Endothelial cell of umbilical vein (primary cell): ENCODE results near the gene IQSEC3. TPM values are rescaled to one million over a fixed set of nuclear protein-coding genes. Genes with fewer than 3 reads are reported as not detected.

Source experiments
- BruUV-seq: library from RNA; stranded (reverse); fragments of 400-500 nt; replicated peaks from 2 replicates; lab custom pipeline; 2021; lab: Mats Ljungman, UMichigan
- CTCF ChIA-PET: fragments of 300-600, 350-600 bp; sonication (Branson Sonifier 250); formaldehyde crosslinking; loops from one replicate; lab custom pipeline; 2021; ENCODE audit warnings: antibody characterized with exemption, inconsistent platforms; lab: Charles Lee
- POLR2A ChIA-PET: fragments of 300-600, 350-600 bp; sonication (Branson Sonifier 250); formaldehyde crosslinking; loops from one replicate; lab custom pipeline; 2021; ENCODE audit warnings: antibody characterized with exemption, inconsistent platforms; lab: Charles Lee
- DNase-seq: peaks from one replicate; pipeline ENCODE4 v3.0.0-alpha.2; 2011; ENCODE audit warnings: low read depth, low spot score
- FAIRE-seq: peaks from 2 replicates; lab custom pipeline; 2011; peaks lifted over from hg19 to GRCh38; lab: Jason Lieb, UNC
- H2AFZ ChIP-seq: 2 replicates; pipeline ENCODE4 v1.6.0; 2012; ENCODE audit warnings: low read depth, low read length, control low read depth, inconsistent platforms
- H3K27ac ChIP-seq: 2 replicates; pipeline ENCODE4 v1.5.1; 2011; ENCODE audit warnings: low read depth, mild to moderate bottlenecking, control low read depth, low read length, moderate library complexity; ENCODE audit not compliant: insufficient read depth
- H3K27me3 ChIP-seq, 2 experiments: 2 replicates each; pipeline versions ENCODE4 v1.6.0 to v1.6.1; 2011; ENCODE audit warnings: low read length in 2 of 2, mixed read lengths in 1 of 2; ENCODE audit not compliant: control insufficient read depth in 2 of 2, insufficient read depth in 2 of 2
- H3K36me3 ChIP-seq, 2 experiments: 2 replicates in 1 of 2; 3 replicates in 1 of 2; pipeline ENCODE4 v1.5.1; 2011; ENCODE audit warnings: low read length in 2 of 2, mild to moderate bottlenecking in 1 of 2, moderate library complexity in 1 of 2; ENCODE audit not compliant: control insufficient read depth in 2 of 2, insufficient read depth in 2 of 2; ENCODE audit errors: extremely low read depth in 1 of 2
- H3K4me1 ChIP-seq: 3 replicates; pipeline ENCODE4 v1.5.1; 2011; ENCODE audit warnings: mild to moderate bottlenecking, low read length; ENCODE audit not compliant: control insufficient read depth, insufficient read depth; ENCODE audit errors: extremely low read depth
- H3K4me2 ChIP-seq: 2 replicates; pipeline ENCODE4 v1.6.1; 2011; ENCODE audit warnings: low read length, control low read depth, mixed read lengths; ENCODE audit not compliant: insufficient read depth
- H3K4me3 ChIP-seq, 3 experiments: fragments of 200-600 bp in 1 of 3; sonication (generic), shearing (Covaris generic) in 1 of 3; replicated peaks in 1 of 3; 2 replicates each; pipeline ENCODE4 v1.5.1; 2011 to 2016; ENCODE audit warnings: control low read depth in 3 of 3, low read length in 3 of 3, mild to moderate bottlenecking in 2 of 3, inconsistent platforms in 1 of 3, low read depth in 1 of 3, moderate library complexity in 1 of 3; ENCODE audit not compliant: insufficient read depth in 1 of 3
- H3K79me2 ChIP-seq: 2 replicates; pipeline ENCODE4 v1.6.0; 2012; ENCODE audit warnings: low read length, inconsistent platforms; ENCODE audit not compliant: control insufficient read depth, insufficient read depth
- H3K9ac ChIP-seq: replicated peaks from 2 replicates; pipeline ENCODE3; 2011; ENCODE audit warnings: low read length, control low read depth; ENCODE audit not compliant: insufficient read depth; ENCODE audit errors: extremely low read depth
- H3K9me1 ChIP-seq: replicated peaks from 3 replicates; pipeline ENCODE4 v1.6.0; 2011; ENCODE audit warnings: mild to moderate bottlenecking, low read length; ENCODE audit not compliant: control insufficient read depth, insufficient read depth; ENCODE audit errors: extremely low read depth
- H3K9me3 ChIP-seq: replicated peaks from 2 replicates; pipeline ENCODE4 v1.5.1; 2012; ENCODE audit warnings: low read length, inconsistent platforms; ENCODE audit not compliant: control insufficient read depth, insufficient read depth
- H4K20me1 ChIP-seq: replicated peaks from 2 replicates; pipeline ENCODE3; 2011; ENCODE audit warnings: mild to moderate bottlenecking, low read length; ENCODE audit not compliant: control insufficient read depth, insufficient read depth; ENCODE audit errors: extremely low read depth
- CTCF ChIP-seq, 2 donors: IDR thresholded peaks; 1 replicate in 1 of 2; 2 replicates in 1 of 2; pipeline ENCODE4 v1.5.1; 2011; ENCODE audit warnings: low read length in 2 of 2, mild to moderate bottlenecking in 2 of 2, moderate library complexity in 2 of 2, control low read depth in 1 of 2, inconsistent platforms in 1 of 2, low read depth in 1 of 2; ENCODE audit not compliant: insufficient read depth in 1 of 2; ENCODE audit errors: extremely low read depth in 1 of 2
- EZH2 ChIP-seq: IDR thresholded peaks from 2 replicates; pipeline ENCODE4 v1.6.1; 2012; ENCODE audit warnings: borderline replicate concordance, low read depth, mild to moderate bottlenecking, moderate library complexity, low read length, inconsistent platforms; ENCODE audit not compliant: severe bottlenecking
- FOS ChIP-seq: IDR thresholded peaks from 2 replicates; pipeline ENCODE4 v1.6.1; 2011; ENCODE audit warnings: mild to moderate bottlenecking, low read length, moderate library complexity, borderline replicate concordance; ENCODE audit not compliant: insufficient read depth
- GATA2 ChIP-seq: IDR thresholded peaks from 2 replicates; pipeline ENCODE4 v1.7.0; 2011; ENCODE audit warnings: low read depth, mild to moderate bottlenecking, moderate library complexity, mixed read lengths, low read length; ENCODE audit not compliant: insufficient read length, insufficient read depth
- JUN ChIP-seq: IDR thresholded peaks from 2 replicates; pipeline ENCODE4 v1.6.1; 2011; ENCODE audit warnings: borderline replicate concordance, low read depth; ENCODE audit not compliant: insufficient read length, insufficient read depth
- MYC ChIP-seq: IDR thresholded peaks from one replicate; pipeline ENCODE4 v1.6.1; 2011; ENCODE audit warnings: mild to moderate bottlenecking, low read depth, low read length
- POLR2A ChIP-seq: IDR thresholded peaks from 2 replicates; pipeline ENCODE4 v1.6.1; 2012; ENCODE audit warnings: low read depth, mild to moderate bottlenecking, control low read depth, low read length
- POLR2AphosphoS5 ChIP-seq: IDR thresholded peaks from 2 replicates; pipeline ENCODE4 v1.6.1; 2012; ENCODE audit warnings: low read depth, mild to moderate bottlenecking, control low read depth, low read length, moderate library complexity; ENCODE audit not compliant: insufficient read depth
- dilution Hi-C: fragments of 300-500 bp; cut with MboI; formaldehyde crosslinking; loops from one replicate; pipeline ENCODE4 v1.15.0; 2019; ENCODE audit warnings: low sequenced_read_pairs; ENCODE audit not compliant: extremely low pct_ligation_motif_present
- intact Hi-C: fragments of 100-400 bp; cut with micrococcal nuclease; formaldehyde crosslinking; loops from one replicate; pipeline ENCODE4 v1.10.0; 2022
- polyA plus RNA-seq, 4 experiments: library from polyadenylated mRNA; depleted of rRNA in 3 of 4; stranded (reverse) in 3 of 4; unstranded in 1 of 4; fragments of >200 nt; gene quantifications; 2 replicates each; pipeline versions ENCODE4 v1.2.1 to v1.2.3, GENCODE V29; 2011 to 2012; ENCODE audit warnings: missing spikeins in 1 of 4
- total RNA-seq: library from RNA; stranded (reverse); gene quantifications from 2 replicates; pipeline ENCODE4 v1.2.3, GENCODE V29; 2021
- TF ChIP-seq, protein P1 (sequence below): IDR thresholded peaks from 2 replicates; pipeline ENCODE4 v1.6.1; 2011; ENCODE audit not compliant: insufficient read depth, insufficient read length

The IQSEC3 gene
- total and polyA plus RNA-seq, 2 donors (not counting 3 experiments of a cell fraction or from before 2014, with no cell fraction given): not detected

- DNase-seq (no peak), FAIRE-seq (no peak)
- H3K27ac ChIP-seq: no peak overlapping the region
- H3K36me3 ChIP-seq: no peaks in the 10 kb centered on the region
- peaks cover 13 to 18% of the 10 kb centered on the region in 2 experiments for H3K27me3 ChIP-seq
- H2AFZ ChIP-seq: no peak overlapping the region
- no peaks in the 10 kb centered on the region for H3K79me2 ChIP-seq
- ChIA-PET CTCF (interaction anchor here (0.8 to 1.4 kb wide), 2 partner anchors 13 to 50 kb away, joined by 3 to 4 read pairs; no protein-coding TSS in a partner anchor), POLR2A (no interaction called here)
- intact Hi-C loops: no loop called here
- H3K4me3 ChIP-seq: no peak overlapping the region
- H3K9ac ChIP-seq: no peak overlapping the region
- no TSS peak for BruUV-seq
- H3K9me1 ChIP-seq: no peaks in the 10 kb centered on the region
- no peaks in the 10 kb centered on the region for H3K9me3 ChIP-seq
- H4K20me1 ChIP-seq: no peaks in the 10 kb centered on the region
- TF ChIP-seq MYC (no peak), EZH2 (no peak), POLR2A (no peak), FOS (no peak), CTCF (IDR thresholded peaks at IDR 0.05; ENCODE audit: extremely low read depth in 1 of 2, insufficient read depth in 1 of 2, low read depth in 1 of 2, low read length in 2 of 2) (no peak), GATA2 (no peak), POLR2AphosphoS5 (no peak), JUN (no peak)
- TF ChIP-seq, protein P1, sequence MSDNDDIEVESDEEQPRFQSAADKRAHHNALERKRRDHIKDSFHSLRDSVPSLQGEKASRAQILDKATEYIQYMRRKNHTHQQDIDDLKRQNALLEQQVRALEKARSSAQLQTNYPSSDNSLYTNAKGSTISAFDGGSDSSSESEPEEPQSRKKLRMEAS: no peak
- no peak overlapping the region for H3K4me2 ChIP-seq
- H3K4me1 ChIP-seq: no peaks in the 10 kb centered on the region
- dilution Hi-C loops: no loop called here
Observed at GRCh38 chr12:202081-202731, 135.6 kb downstream of the IQSEC3 start.
